GM19395 (cell line): ENCODE results near the gene SNX6.
"Not testable (repeated sequence)": the region's sequence is repeated elsewhere in the genome, so short reads cannot be mapped to it uniquely, and the experiment has no call there.

ENCODE experiments used
- ATAC-seq: cut with Tn5 transposase; IDR thresholded peaks from one replicate; pipeline ENCODE4 v1.9.1; 2021; ENCODE audit warnings: mild to moderate bottlenecking, moderate library complexity; ENCODE audit not compliant: unreplicated experiment

Gene SNX6

DNA sequence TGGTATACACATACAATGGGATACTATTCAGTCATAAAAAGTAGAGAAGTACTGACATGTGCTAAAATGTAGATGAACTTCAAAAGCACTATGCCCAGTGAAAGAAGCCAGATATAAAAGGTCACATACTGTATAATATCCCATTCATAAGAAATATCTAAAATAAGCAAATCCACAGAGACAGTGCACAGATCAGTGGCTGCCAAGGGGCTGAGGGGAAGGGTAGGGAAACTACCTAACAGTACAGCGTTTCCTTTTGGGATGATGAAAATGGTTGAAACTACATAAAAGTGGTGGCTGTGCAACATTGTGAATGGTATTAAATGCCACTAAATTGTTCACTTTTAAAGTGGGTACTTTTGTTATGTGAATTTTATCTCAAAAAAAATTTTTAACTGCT lies 102.4 kb downstream of the SNX6 start:
- no peak for ATAC-seq

DNA sequence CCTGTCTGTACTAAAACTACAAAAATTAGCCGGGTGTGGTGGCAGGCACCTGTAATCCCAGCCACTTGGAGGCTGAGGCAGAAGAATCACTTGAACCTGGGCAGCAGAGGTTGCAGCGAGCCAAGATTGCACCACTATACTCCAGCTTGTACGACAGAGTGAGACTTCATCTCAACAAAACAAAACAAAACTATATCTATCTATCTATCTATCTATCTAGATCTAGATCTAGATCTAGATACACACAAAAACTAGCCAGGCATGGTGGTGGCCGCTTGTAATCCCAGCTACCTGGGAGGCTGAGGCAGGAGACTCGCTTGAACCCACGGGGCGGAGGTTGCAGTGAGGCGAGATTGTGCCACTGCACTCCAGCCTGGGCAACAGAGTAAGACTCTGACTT lies 105.7 kb downstream of the SNX6 start:
- ATAC-seq = not testable (repeated sequence)

DNA sequence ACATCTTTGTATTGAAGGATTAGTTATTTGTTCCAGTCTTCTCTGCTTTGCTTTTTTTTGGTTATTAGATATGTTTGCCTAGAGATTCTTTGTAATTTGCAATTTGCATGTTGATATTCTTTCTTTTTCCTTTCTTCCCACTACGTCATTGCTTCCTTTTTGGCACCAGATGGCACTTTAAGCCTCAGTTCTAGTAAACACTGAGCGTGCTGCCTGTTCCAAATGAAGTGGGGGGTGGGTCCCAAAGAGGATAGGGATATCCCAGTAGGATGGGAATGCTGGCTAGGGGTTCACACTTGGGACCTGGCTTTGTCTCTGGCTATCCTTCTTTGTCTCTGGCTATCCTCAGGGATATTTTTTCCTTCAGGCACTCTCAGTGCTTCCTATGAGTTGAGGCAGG lies 107.5 kb downstream of the SNX6 start:
- ATAC-seq = no peak

DNA sequence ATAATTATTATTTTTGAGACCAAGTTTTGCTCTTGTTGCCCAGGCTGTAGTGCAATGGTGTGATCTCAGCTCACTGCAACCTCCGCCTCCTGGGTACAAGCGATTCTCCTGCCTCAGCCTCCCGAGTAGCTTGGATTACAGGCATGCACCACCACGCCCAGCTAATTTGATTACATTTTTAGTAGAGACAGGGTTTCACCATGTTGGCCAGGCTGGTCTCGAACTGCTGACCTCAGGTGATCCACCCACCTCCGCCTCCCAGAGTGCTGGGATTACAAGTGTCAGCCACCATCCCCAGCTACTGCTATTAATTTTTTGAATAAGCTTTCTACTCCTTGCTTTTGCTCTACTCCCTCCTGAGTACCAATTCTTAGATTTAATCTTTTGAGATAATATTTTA lies 108.9 kb downstream of the SNX6 start:
- not testable (repeated sequence) for ATAC-seq

DNA sequence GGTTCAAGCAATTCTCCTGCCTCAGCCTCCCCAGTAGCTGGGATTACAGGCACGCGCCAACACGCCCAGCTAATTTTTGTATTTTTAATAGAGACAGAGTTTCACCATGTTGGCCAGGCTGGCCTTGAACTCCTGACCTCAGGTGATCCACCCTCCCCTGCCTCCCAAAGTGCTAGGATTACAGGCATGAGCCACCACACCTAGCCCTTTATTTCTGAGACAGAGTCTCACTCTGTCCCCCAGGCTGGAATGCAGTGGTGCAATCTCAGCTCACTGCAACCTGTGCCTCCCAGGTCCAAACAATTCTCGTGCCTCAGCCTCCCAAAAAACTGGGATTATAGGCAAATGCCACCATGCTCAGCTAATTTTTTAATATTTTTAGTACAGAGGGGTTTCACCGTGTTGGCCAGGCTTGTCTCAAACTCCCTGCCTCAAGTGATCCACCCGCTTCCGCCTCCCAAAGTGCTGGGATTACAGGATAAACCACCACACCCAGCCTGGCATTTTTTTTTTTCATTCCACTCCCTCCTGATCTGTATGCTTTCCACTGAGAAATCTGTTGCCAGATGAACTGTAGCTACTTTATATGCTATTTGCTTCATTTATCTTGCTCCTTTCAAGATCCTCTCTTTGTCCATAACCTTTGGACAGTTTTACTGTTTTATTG lies 109.5 kb downstream of the SNX6 start:
- not testable (repeated sequence) for ATAC-seq
